Measurements from ENCODE around the gene NOP14.

DNA sequence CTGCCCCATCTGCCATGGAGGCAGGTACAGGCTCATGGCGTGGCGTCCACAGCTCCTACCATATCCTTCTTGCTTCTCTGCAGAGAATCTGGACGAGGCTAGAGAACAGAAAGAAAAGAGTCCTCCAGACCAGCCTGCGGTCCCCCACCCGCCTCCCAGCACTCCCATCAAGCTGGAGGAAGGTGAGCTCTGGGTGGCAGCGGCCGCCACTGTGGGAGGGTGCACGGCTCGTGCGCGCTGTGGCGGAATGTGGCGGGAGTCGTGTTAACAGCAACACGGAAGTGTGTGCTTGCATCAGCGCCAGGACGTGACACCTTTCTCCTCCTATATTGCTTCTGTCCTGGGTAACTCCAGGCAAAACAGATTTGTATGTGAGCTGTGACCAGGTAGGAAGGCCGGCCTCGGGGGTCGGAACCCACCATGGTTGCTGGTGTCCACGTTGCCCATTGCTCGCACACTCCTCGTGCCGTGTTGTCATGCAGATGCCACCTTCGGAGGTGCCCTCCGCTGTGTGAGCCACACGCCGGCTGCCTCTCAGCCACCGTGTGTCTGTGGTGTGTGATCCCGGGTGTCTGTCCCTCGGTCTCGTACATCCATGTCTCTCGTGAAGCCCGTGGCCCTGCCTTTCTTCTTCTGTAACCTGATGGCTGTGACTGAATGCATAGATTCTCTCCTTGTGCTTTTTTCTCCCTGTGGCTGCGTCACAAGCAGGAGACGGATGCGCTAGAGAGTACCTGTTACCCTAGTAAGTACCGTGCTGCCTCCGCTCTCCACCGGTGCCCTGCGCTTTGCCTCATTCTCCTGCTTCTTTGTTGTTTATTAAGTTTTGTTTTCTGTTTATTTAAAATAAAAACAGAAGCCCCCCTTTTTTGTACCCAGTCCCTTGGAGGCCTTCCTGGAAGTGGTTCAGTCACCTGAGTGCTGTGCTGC, 37.0 kb downstream of the NOP14 start:
- TF ChIP-seq, protein P1, sequence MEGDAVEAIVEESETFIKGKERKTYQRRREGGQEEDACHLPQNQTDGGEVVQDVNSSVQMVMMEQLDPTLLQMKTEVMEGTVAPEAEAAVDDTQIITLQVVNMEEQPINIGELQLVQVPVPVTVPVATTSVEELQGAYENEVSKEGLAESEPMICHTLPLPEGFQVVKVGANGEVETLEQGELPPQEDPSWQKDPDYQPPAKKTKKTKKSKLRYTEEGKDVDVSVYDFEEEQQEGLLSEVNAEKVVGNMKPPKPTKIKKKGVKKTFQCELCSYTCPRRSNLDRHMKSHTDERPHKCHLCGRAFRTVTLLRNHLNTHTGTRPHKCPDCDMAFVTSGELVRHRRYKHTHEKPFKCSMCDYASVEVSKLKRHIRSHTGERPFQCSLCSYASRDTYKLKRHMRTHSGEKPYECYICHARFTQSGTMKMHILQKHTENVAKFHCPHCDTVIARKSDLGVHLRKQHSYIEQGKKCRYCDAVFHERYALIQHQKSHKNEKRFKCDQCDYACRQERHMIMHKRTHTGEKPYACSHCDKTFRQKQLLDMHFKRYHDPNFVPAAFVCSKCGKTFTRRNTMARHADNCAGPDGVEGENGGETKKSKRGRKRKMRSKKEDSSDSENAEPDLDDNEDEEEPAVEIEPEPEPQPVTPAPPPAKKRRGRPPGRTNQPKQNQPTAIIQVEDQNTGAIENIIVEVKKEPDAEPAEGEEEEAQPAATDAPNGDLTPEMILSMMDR (conservative IDR thresholded peaks at IDR 0.05; ENCODE audit: low read depth in 2 of 2): no peak
- TF ChIP-seq, protein P2, sequence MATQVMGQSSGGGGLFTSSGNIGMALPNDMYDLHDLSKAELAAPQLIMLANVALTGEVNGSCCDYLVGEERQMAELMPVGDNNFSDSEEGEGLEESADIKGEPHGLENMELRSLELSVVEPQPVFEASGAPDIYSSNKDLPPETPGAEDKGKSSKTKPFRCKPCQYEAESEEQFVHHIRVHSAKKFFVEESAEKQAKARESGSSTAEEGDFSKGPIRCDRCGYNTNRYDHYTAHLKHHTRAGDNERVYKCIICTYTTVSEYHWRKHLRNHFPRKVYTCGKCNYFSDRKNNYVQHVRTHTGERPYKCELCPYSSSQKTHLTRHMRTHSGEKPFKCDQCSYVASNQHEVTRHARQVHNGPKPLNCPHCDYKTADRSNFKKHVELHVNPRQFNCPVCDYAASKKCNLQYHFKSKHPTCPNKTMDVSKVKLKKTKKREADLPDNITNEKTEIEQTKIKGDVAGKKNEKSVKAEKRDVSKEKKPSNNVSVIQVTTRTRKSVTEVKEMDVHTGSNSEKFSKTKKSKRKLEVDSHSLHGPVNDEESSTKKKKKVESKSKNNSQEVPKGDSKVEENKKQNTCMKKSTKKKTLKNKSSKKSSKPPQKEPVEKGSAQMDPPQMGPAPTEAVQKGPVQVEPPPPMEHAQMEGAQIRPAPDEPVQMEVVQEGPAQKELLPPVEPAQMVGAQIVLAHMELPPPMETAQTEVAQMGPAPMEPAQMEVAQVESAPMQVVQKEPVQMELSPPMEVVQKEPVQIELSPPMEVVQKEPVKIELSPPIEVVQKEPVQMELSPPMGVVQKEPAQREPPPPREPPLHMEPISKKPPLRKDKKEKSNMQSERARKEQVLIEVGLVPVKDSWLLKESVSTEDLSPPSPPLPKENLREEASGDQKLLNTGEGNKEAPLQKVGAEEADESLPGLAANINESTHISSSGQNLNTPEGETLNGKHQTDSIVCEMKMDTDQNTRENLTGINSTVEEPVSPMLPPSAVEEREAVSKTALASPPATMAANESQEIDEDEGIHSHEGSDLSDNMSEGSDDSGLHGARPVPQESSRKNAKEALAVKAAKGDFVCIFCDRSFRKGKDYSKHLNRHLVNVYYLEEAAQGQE (IDR thresholded peaks at IDR 0.05; ENCODE audit: unreplicated experiment): no peak
- TF ChIP-seq EZH2phosphoT487 (IDR thresholded peaks at IDR 0.05; ENCODE audit: unreplicated experiment): no peak
- TF ChIP-seq JUNB (IDR thresholded peaks at IDR 0.05; ENCODE audit: unreplicated experiment): no peak
- no peak for TF ChIP-seq POLR2AphosphoS5 (IDR thresholded peaks at IDR 0.05; ENCODE audit: low read depth)
- no peak for TF ChIP-seq EZH2 (IDR thresholded peaks at IDR 0.05; ENCODE audit: low read depth, unreplicated experiment)
- TF ChIP-seq ZNF331 (CRISPR knock-in tag; IDR thresholded peaks at IDR 0.05; ENCODE audit: low read depth): no peak
- TF ChIP-seq, protein P3, sequence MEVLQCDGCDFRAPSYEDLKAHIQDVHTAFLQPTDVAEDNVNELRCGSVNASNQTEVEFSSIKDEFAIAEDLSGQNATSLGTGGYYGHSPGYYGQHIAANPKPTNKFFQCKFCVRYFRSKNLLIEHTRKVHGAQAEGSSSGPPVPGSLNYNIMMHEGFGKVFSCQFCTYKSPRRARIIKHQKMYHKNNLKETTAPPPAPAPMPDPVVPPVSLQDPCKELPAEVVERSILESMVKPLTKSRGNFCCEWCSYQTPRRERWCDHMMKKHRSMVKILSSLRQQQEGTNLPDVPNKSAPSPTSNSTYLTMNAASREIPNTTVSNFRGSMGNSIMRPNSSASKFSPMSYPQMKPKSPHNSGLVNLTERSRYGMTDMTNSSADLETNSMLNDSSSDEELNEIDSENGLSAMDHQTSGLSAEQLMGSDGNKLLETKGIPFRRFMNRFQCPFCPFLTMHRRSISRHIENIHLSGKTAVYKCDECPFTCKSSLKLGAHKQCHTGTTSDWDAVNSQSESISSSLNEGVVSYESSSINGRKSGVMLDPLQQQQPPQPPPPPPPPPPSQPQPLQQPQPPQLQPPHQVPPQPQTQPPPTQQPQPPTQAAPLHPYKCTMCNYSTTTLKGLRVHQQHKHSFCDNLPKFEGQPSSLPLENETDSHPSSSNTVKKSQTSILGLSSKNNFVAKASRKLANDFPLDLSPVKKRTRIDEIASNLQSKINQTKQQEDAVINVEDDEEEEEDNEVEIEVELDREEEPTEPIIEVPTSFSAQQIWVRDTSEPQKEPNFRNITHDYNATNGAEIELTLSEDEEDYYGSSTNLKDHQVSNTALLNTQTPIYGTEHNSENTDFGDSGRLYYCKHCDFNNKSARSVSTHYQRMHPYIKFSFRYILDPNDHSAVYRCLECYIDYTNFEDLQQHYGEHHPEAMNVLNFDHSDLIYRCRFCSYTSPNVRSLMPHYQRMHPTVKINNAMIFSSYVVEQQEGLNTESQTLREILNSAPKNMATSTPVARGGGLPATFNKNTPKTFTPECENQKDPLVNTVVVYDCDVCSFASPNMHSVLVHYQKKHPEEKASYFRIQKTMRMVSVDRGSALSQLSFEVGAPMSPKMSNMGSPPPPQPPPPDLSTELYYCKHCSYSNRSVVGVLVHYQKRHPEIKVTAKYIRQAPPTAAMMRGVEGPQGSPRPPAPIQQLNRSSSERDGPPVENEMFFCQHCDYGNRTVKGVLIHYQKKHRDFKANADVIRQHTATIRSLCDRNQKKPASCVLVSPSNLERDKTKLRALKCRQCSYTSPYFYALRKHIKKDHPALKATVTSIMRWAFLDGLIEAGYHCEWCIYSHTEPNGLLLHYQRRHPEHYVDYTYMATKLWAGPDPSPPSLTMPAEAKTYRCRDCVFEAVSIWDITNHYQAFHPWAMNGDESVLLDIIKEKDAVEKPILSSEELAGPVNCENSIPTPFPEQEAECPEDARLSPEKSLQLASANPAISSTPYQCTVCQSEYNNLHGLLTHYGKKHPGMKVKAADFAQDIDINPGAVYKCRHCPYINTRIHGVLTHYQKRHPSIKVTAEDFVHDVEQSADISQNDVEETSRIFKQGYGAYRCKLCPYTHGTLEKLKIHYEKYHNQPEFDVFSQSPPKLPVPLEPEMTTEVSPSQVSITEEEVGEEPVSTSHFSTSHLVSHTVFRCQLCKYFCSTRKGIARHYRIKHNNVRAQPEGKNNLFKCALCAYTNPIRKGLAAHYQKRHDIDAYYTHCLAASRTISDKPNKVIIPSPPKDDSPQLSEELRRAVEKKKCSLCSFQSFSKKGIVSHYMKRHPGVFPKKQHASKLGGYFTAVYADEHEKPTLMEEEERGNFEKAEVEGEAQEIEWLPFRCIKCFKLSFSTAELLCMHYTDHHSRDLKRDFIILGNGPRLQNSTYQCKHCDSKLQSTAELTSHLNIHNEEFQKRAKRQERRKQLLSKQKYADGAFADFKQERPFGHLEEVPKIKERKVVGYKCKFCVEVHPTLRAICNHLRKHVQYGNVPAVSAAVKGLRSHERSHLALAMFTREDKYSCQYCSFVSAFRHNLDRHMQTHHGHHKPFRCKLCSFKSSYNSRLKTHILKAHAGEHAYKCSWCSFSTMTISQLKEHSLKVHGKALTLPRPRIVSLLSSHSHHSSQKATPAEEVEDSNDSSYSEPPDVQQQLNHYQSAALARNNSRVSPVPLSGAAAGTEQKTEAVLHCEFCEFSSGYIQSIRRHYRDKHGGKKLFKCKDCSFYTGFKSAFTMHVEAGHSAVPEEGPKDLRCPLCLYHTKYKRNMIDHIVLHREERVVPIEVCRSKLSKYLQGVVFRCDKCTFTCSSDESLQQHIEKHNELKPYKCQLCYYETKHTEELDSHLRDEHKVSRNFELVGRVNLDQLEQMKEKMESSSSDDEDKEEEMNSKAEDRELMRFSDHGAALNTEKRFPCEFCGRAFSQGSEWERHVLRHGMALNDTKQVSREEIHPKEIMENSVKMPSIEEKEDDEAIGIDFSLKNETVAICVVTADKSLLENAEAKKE (CRISPR knock-in tag; IDR thresholded peaks at IDR 0.05): no peak
- TF ChIP-seq, protein P4, sequence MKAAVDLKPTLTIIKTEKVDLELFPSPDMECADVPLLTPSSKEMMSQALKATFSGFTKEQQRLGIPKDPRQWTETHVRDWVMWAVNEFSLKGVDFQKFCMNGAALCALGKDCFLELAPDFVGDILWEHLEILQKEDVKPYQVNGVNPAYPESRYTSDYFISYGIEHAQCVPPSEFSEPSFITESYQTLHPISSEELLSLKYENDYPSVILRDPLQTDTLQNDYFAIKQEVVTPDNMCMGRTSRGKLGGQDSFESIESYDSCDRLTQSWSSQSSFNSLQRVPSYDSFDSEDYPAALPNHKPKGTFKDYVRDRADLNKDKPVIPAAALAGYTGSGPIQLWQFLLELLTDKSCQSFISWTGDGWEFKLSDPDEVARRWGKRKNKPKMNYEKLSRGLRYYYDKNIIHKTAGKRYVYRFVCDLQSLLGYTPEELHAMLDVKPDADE (IDR thresholded peaks at IDR 0.05): no peak
- no peak for TF ChIP-seq CREB1 (CRISPR knock-in tag; IDR thresholded peaks at IDR 0.05; ENCODE audit: low read depth)
- no peak for TF ChIP-seq ZNF114 (CRISPR knock-in tag; IDR thresholded peaks at IDR 0.05)
- TF ChIP-seq STAT1 (IDR thresholded peaks at IDR 0.05; ENCODE audit: unreplicated experiment): no peak
- TF ChIP-seq NANOG (IDR thresholded peaks at IDR 0.05; ENCODE audit: borderline replicate concordance): no peak

Measured in GM23338 (cell line).